Mononuclear cell (primary cell): Measurements from ENCODE around the gene PSMA5. TPM values are rescaled to one million over a fixed set of nuclear protein-coding genes. Genes with fewer than 3 reads are reported as not detected.
"Not testable (repeated sequence)": the region's sequence is repeated elsewhere in the genome, so short reads cannot be mapped to it uniquely, and the experiment has no call there.

ENCODE experiments used
- H3K27me3 ChIP-seq: 2 replicates; pipeline ENCODE4 v1.6.0; 2011; ENCODE audit warnings: low read length, control low read depth; ENCODE audit not compliant: insufficient read depth
- H3K4me1 ChIP-seq: 2 replicates; pipeline ENCODE4 v1.5.1; 2011; ENCODE audit warnings: mild to moderate bottlenecking, low read length, control low read depth; ENCODE audit not compliant: insufficient read depth
- H3K4me3 ChIP-seq: 2 replicates; pipeline ENCODE4 v1.5.1; 2011; ENCODE audit warnings: mild to moderate bottlenecking, low read length, moderate library complexity
- H3K9me3 ChIP-seq: 2 replicates; pipeline ENCODE4 v1.5.1; 2011; ENCODE audit warnings: low read depth, mild to moderate bottlenecking, control low read depth, low read length
- total RNA-seq: library from RNA; depleted of rRNA; stranded (reverse); fragments of >200 nt; gene quantifications from one replicate; pipeline ENCODE4 v1.2.3, GENCODE V29; 2012

Gene PSMA5
- total RNA-seq, 1 donor = 30.7 TPM

DNA sequence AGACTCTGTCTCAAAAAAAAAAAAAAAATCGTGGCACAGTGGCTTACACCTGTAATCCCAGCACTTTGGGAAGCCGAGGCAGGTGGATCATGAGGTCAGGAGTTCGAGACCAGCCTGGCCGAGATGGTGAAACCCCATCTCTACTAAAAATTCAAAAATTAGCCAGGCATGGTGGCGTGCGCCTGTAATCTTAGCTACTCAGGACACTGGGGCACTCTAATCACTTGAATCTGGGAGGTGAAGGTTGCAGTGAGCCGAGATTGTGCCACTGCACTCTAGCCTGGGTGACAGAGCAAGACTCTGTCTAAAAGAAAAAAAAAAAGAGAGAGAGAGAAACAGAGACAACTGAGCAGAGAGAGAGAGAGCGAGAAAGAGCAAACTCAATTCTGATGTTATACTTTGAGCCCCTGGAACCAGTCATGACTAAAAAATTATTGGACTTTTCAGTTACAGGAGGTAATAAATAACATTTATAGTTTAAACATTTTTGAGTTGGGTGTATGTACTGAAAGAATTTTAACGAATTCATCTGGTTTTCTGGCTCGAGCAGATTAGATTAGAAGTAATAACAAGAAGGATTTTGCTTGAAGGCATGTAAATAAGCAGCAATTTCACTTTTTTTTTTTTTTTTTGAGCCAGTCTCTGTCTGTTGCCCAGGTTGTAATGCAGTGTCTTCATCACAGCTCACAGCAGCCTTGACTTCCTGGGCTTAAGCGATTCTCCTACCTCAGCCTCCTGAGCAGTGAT is 19.9 kb upstream of the PSMA5 start:
- peaks cover 60% of the 10 kb centered on the region for H3K27me3 ChIP-seq

DNA sequence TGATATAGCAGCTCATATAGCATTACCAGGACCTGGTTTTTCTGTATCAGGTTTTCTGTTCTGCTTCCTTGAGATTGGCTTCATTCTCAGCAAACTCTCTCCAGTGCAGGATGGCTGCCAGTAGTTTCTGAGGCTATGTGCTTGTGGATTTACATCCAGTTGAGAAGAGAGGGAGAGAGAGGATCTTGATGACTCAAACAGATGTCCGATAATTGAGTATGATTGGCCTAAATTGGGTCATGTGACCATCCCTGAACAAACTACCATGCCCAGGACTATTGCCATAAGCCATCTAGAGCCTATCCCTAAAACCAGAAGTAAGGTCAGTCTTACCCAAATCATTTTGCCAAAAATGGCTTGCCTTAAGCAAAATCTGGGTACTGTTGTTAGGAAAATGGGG is 18.1 kb upstream of the PSMA5 start:
- Histone ChIP-seq H3K27me3 (peaks cover 54% of the 10 kb centered on the region), H3K9me3 (no peaks in the 10 kb centered on the region), H3K4me3 (no peak overlapping the region), H3K4me1 (no peaks in the 10 kb centered on the region)

More for the DNA sequence above, 19.9 kb upstream of the PSMA5 start:
- H3K4me1 ChIP-seq, H3K9me3 ChIP-seq, H3K4me3 ChIP-seq: not testable (repeated sequence)

DNA sequence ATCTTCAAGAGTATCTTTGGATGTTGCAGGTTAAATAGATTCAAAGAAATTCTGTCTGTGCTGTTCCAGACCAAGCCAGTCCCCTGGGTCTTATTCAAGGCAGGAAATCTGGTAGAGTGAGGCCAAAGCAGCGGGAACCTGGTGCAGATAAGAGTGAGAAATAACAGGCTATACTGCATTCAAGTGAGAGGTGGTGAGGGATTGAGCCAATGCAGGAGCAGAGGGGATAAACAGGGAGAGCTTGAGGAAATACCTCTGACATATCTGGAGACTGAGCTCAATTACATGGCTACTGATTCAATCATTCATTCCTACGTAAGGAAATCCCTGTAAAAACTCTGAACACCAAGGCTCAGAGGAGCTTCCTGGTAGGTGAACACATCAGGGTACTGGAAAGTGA is 17.2 kb upstream of the PSMA5 start:
- H3K4me3 ChIP-seq = no peak overlapping the region
- no peaks in the 10 kb centered on the region for H3K9me3 ChIP-seq
- peaks cover 54% of the 10 kb centered on the region for H3K27me3 ChIP-seq
- no peaks in the 10 kb centered on the region for H3K4me1 ChIP-seq

- Histone ChIP-seq H3K4me3 (no peak overlapping the region), H3K4me1 (no peaks in the 10 kb centered on the region), H3K27me3 (peaks cover 42% of the 10 kb centered on the region), H3K9me3 (no peaks in the 10 kb centered on the region)
Measured at GRCh38 chr1:109441069-109441468, 14.8 kb upstream of the PSMA5 start.

DNA sequence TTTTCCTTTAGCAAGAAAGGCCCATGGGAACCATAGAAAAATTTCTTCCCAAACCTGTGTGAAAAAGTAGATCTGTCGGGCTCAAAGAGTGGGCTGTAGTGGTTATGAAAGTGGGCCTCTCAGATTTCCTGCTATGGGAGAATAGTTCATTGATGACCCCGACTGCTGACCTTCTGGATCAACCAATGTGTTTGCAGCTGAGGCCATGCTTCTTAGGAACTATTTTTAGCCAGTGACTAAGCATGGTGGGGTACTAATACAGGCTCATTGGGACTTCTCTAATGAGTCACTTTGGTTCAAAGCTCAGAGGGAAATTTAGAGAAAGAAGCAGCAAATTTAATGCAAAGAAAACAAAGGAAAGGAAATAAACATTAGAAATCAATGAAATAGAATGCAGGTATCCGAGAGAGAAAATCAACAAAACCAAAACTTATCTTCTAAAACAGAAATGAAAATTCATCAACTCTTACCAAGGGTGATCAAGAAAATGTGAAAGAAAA is 12.6 kb upstream of the PSMA5 start:
- Histone ChIP-seq H3K27me3 (peaks cover 30% of the 10 kb centered on the region), H3K4me3 (no peak overlapping the region), H3K9me3 (no peaks in the 10 kb centered on the region), H3K4me1 (no peaks in the 10 kb centered on the region)

GRCh38 chr1:109434484-109434883 is 8.2 kb upstream of the PSMA5 start:
- Histone ChIP-seq H3K27me3 (no peaks in the 10 kb centered on the region), H3K4me1 (no peaks in the 10 kb centered on the region), H3K9me3 (no peaks in the 10 kb centered on the region), H3K4me3 (no peak overlapping the region)

GRCh38 chr1:109433322-109433721 is 7.1 kb upstream of the PSMA5 start:
- Histone ChIP-seq H3K9me3 (no peaks in the 10 kb centered on the region), H3K27me3 (no peaks in the 10 kb centered on the region), H3K4me1 (no peaks in the 10 kb centered on the region), H3K4me3 (no peak overlapping the region)

- peaks cover under 1% of the 10 kb centered on the region for H3K4me1 ChIP-seq
- H3K4me3 ChIP-seq = no peak overlapping the region
- H3K9me3 ChIP-seq = no peaks in the 10 kb centered on the region
- no peaks in the 10 kb centered on the region for H3K27me3 ChIP-seq
Measured at GRCh38 chr1:109432336-109432735, 6.1 kb upstream of the PSMA5 start.

DNA sequence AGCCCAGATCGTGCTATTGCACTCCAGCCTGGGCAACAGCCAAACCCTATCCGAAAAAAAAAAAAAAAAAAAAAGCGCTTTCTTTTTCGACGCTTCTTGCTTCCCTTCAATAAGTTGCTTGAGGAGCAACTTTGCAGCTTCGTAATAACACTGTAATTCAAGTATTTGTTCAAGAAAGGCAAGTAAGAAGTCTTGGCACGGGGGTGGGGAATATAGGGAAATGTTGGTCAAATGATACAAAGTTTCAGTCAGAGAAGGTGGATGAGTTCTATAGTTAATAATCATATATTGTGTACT is 871 bp upstream of the PSMA5 start:
- H3K9me3 ChIP-seq = no peaks in the 10 kb centered on the region
- H3K4me1 ChIP-seq = peaks cover 20% of the 10 kb centered on the region
- H3K27me3 ChIP-seq = no peaks in the 10 kb centered on the region
- peak overlapping the region; percentile 69 for H3K4me3 ChIP-seq

DNA sequence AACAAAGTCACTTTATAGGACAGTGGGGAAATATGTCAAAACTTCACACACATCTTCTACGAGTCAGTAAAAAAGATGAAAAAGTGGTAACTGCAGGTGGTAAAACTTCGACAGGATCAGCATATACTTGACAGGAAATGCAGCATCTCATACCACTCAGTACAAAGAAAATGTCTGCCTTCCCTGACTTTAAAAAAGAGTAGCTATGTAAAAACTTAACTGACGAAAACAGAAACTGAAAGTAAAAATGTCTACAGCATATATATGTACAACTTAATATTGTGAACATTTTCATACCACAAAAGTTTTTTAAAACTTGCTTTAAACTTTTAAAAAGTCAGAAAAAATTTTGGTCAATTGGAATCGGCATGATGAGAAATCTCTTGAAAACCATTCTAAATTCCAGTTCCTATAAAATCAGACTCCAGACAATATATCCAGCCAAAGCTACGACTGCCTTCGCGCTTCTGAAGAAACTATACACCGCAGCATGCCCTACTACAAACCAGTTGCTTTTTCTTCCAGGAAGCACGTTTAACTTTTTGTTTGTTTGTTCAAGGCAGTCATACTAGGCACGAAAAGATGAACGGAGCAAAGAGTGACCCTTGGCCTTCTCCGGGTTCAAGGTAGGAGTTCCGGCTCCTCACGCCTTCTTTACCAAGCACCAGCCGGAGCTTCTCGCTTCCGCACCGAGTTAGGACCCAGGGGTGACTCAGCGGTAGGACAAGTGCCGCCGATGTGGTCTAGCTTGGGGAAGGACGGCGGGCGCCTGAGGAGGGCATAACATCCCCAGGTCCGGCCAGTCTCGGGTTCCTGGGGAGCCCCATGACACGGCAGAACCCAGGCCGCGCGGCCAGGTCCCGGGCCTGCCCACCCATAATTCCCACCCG is 612 bp downstream of the PSMA5 start:
- H3K9me3 ChIP-seq = no peaks in the 10 kb centered on the region
- H3K27me3 ChIP-seq = no peaks in the 10 kb centered on the region
- H3K4me3 ChIP-seq = peak overlapping the region; percentile 69
- peaks cover 20% of the 10 kb centered on the region for H3K4me1 ChIP-seq

GRCh38 chr1:109423498-109423897 is 2.8 kb downstream of the PSMA5 start:
- no peaks in the 10 kb centered on the region for H3K27me3 ChIP-seq
- H3K4me1 ChIP-seq = peaks cover 20% of the 10 kb centered on the region
- no peaks in the 10 kb centered on the region for H3K9me3 ChIP-seq
- no peak overlapping the region for H3K4me3 ChIP-seq

- Histone ChIP-seq H3K4me1 (no peaks in the 10 kb centered on the region), H3K27me3 (no peaks in the 10 kb centered on the region), H3K9me3 (no peaks in the 10 kb centered on the region), H3K4me3 (no peak overlapping the region)
Measured at GRCh38 chr1:109412551-109412950, 13.7 kb downstream of the PSMA5 start.

DNA sequence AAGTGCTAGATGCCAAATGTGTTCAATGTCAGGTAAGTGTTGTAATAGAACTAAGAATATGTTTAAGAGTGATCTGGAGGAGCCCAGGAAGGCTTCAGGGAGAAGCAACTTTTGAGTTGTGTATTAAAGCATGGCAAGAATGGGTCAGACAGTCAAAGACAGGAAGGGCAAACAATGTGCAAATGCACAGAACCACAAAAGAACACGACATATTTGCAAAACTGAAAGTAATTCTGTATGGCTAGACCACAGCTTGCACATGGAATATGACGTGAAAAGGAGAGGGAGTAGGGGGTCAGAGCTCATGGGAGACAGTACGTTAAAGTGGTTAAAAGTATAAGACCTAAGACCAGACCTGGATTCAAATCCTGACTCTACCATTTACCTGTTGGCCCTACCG is 21.4 kb downstream of the PSMA5 start:
- Histone ChIP-seq H3K4me1 (no peaks in the 10 kb centered on the region), H3K27me3 (no peaks in the 10 kb centered on the region), H3K9me3 (no peaks in the 10 kb centered on the region), H3K4me3 (no peak overlapping the region)

DNA sequence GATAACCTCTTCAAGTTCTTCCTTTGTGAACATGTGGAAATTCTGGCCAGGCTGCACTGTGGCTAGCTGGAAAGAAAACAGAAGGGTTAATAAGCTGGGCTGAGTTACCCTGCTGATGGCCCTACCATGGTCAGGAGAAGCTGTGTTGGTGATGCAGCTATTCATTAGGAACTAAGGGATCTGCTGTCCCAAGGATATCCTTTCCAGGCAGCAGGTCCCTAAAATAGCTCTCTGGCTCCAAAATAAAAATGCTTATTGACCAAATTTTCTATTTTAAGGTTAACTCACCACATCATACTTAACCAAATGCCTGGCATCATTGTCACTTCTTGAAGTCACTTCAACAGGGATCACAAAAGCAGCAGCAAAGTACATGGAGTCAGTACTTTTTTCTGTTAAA is 24.2 kb downstream of the PSMA5 start:
- H3K9me3 ChIP-seq = no peaks in the 10 kb centered on the region
- H3K4me1 ChIP-seq = peaks cover 11% of the 10 kb centered on the region
- peaks cover 7% of the 10 kb centered on the region for H3K27me3 ChIP-seq
- no peak overlapping the region for H3K4me3 ChIP-seq

DNA sequence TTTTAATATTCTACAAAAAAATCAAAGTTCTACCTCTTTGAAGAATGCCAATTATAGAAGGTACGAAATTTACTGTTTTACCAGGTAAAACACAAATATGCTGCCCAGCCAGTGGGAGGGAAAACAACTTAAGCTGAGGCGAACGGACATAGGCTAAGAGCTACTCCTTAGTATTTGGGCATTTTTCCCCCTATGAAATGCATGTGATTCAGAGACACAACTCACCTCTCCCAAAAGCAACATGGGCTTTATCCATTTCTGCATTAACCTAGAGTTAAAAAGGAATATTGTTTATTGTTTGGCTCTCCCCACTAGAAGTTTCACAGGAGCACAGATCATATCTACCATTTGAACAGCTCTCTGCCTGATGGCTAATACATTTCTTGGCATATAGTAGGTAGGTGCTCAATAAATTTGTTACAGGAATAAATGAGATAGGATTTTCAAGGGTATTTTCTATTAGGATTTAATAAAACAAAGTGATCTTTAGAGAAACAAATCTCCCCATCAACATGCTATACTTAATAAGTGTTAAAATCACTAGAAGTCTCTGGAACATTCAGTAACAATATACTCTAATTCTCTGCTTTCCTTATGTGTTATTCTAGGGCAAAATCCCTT is 26.1 kb downstream of the PSMA5 start:
- H3K27me3 ChIP-seq = peaks cover 26% of the 10 kb centered on the region
- H3K4me3 ChIP-seq = no peak overlapping the region
- H3K4me1 ChIP-seq = peaks cover 30% of the 10 kb centered on the region
- H3K9me3 ChIP-seq = no peaks in the 10 kb centered on the region
